ENCODE measurements around the gene SUN5.
"Not testable (repeated sequence)": the region's sequence is repeated elsewhere in the genome, so short reads cannot be mapped to it uniquely, and the experiment has no call there.

The SUN5 gene

DNA sequence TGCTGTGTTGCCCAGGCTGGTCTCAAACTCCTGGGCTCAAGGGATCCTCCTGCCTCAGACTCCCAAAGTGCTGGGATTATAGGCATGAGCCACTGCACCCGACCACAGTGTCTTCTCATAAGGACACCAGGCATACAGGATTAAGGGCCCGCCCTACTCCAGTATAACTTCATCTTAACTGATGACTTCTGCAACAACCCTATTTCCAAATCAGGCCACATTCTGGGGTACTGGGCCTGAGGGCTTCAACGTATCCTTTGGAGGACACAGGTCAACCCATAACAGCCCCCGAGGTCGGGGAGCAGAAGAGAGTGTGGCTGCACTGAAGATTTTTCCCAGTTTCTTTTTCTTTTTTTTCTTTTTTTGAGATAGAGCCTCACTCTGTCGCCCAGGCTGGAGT lies 39.7 kb downstream of the SUN5 start:
- peaks cover 3% of the 10 kb centered on the region for H3K27me3 ChIP-seq (ENCODE audit: insufficient read depth, poor library complexity, severe bottlenecking)
- no peak for TF ChIP-seq CTCF (IDR thresholded peaks at IDR 0.05; ENCODE audit: poor library complexity, severe bottlenecking)
- H3K27ac ChIP-seq (ENCODE audit: poor library complexity, severe bottlenecking): no peak overlapping the region
- DNase-seq (ENCODE audit: low spot score) (peak; percentile 61), ATAC-seq (ENCODE audit: low read depth) (no peak)
- no peaks in the 10 kb centered on the region for H3K36me3 ChIP-seq (ENCODE audit: low read depth)
- H3K4me3 ChIP-seq (ENCODE audit: severe bottlenecking): no peak overlapping the region
- no peaks in the 10 kb centered on the region for H3K4me1 ChIP-seq (ENCODE audit: insufficient read depth, poor library complexity, severe bottlenecking)
- no peaks in the 10 kb centered on the region for H3K9me3 ChIP-seq (ENCODE audit: severe bottlenecking)

GRCh38 chr20:32963176-32963575 lies 41.1 kb downstream of the SUN5 start:
- no peaks in the 10 kb centered on the region for H3K4me1 ChIP-seq (ENCODE audit: insufficient read depth, poor library complexity, severe bottlenecking)
- no peak overlapping the region for H3K4me3 ChIP-seq (ENCODE audit: severe bottlenecking)
- H3K36me3 ChIP-seq (ENCODE audit: low read depth): no peaks in the 10 kb centered on the region
- DNase-seq (ENCODE audit: low spot score) (peak; percentile 57), ATAC-seq (ENCODE audit: low read depth) (no peak)
- H3K9me3 ChIP-seq (ENCODE audit: severe bottlenecking): no peaks in the 10 kb centered on the region
- no peak overlapping the region for H3K27ac ChIP-seq (ENCODE audit: poor library complexity, severe bottlenecking)
- TF ChIP-seq CTCF (IDR thresholded peaks at IDR 0.05; ENCODE audit: poor library complexity, severe bottlenecking): no peak
- H3K27me3 ChIP-seq (ENCODE audit: insufficient read depth, poor library complexity, severe bottlenecking): peaks cover 3% of the 10 kb centered on the region

GRCh38 chr20:32962646-32963045 lies 41.6 kb downstream of the SUN5 start:
- not testable (repeated sequence) for ATAC-seq (ENCODE audit: low read depth); H3K27ac ChIP-seq (ENCODE audit: poor library complexity, severe bottlenecking); H3K36me3 ChIP-seq (ENCODE audit: low read depth); H3K9me3 ChIP-seq (ENCODE audit: severe bottlenecking); H3K4me3 ChIP-seq (ENCODE audit: severe bottlenecking); H3K4me1 ChIP-seq (ENCODE audit: insufficient read depth, poor library complexity, severe bottlenecking); H3K27me3 ChIP-seq (ENCODE audit: insufficient read depth, poor library complexity, severe bottlenecking)
- DNase-seq (ENCODE audit: low spot score): peak; percentile 73

DNA sequence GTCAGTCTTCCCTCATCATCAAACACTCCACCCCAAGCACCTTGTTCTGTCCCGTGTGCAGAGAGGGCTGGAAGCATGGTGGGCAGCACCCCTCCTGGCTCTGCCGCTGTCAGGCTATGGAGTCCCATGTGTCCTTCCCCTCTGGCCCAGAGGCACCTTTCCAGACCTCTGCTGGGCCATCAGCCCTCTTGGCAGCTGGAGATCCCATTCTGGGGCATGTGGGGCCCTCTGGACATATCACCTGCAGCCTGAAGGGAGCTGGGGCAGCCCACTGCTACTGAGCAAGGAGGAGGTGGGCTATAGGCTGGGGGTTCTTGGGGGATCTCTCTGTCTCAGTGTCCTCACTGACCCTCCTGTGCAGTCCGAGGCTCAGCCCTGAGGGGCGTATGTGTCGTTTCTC lies 42.2 kb downstream of the SUN5 start:
- Histone ChIP-seq H3K4me1 (ENCODE audit: insufficient read depth, poor library complexity, severe bottlenecking) (no peaks in the 10 kb centered on the region), H3K9me3 (ENCODE audit: severe bottlenecking) (no peaks in the 10 kb centered on the region), H3K27ac (ENCODE audit: poor library complexity, severe bottlenecking) (no peak overlapping the region), H3K4me3 (ENCODE audit: severe bottlenecking) (no peak overlapping the region), H3K36me3 (ENCODE audit: low read depth) (no peaks in the 10 kb centered on the region), H3K27me3 (ENCODE audit: insufficient read depth, poor library complexity, severe bottlenecking) (peaks cover 3% of the 10 kb centered on the region)
- no peak for TF ChIP-seq CTCF (IDR thresholded peaks at IDR 0.05; ENCODE audit: poor library complexity, severe bottlenecking)
- no peak for ATAC-seq (ENCODE audit: low read depth)
- peak; percentile 77 for DNase-seq (ENCODE audit: low spot score)

DNA sequence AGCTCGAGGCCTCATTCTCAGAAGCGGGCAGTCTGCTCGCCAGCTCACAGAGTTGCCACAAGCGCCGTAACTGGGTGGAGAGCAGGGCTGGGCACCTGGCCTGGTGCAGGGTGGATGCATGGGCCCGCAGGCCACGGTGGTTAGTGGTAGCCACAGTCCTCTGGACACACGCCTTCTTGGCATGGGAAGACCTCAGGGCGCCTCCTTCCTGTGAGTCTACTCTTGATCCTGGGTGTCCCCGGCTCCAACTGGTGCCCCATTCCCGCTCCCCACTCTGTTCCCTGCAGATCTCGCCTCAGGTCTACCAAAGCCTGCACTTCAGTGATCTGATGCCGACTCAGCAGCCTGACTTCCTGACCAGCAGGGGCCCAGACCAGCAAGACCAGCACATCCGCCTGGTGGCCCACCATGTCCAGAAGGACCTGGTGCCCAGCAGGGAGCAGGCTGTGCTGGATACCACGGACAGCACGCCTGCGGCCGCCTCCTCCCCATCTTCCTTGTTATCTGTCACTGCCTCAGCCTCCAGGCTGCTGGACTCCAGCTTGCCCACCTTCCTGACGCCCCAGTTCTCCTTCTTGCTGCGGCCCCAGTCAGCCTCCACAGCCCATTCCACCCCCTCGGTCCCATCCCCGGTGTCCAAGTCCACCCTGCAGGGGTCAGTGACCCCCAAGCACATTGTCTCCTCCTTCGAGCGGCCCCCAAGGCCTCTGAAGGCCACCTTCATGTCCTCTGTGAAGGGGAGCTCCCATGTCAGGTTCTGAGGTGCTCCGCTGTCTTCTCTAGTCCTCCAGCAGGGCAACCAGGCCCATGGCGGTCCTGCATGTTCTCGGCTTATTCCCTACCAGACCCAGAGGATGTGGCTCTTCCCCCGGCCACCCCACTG lies 43.1 kb downstream of the SUN5 start:
- H3K9me3 ChIP-seq (ENCODE audit: severe bottlenecking): peaks cover 5% of the 10 kb centered on the region
- no peaks in the 10 kb centered on the region for H3K36me3 ChIP-seq (ENCODE audit: low read depth)
- H3K4me1 ChIP-seq (ENCODE audit: insufficient read depth, poor library complexity, severe bottlenecking): no peaks in the 10 kb centered on the region
- ATAC-seq (ENCODE audit: low read depth) (no peak), DNase-seq (ENCODE audit: low spot score) (peak; percentile 78)
- H3K27ac ChIP-seq (ENCODE audit: poor library complexity, severe bottlenecking): no peak overlapping the region
- H3K4me3 ChIP-seq (ENCODE audit: severe bottlenecking): no peak overlapping the region
- H3K27me3 ChIP-seq (ENCODE audit: insufficient read depth, poor library complexity, severe bottlenecking): peaks cover 3% of the 10 kb centered on the region
- TF ChIP-seq CTCF (IDR thresholded peaks at IDR 0.05; ENCODE audit: poor library complexity, severe bottlenecking): no peak

Measured in RWPE2 (cell line).